ENCODE results near the gene STPG1. TPM values are rescaled to one million over a fixed set of nuclear protein-coding genes. Genes with fewer than 3 reads are reported as not detected.

Gene STPG1
- polyA plus RNA-seq, 2 of the 4 experiments (the other 2 are of a cell fraction), result 4.4 to 9.7 TPM

GRCh38 chr1:24424207-24424606 is 10.6 kb upstream of the STPG1 start:
- TF ChIP-seq MAZ (IDR thresholded peaks at IDR 0.05; ENCODE audit: borderline replicate concordance, low read depth, low read length), result no peak
- 68% methylated on average over 5 of the region's 5 CpGs for WGBS (ENCODE audit: missing lambda C conversion rate)
- no peak for FAIRE-seq

GRCh38 chr1:24421502-24421901 is 7.9 kb upstream of the STPG1 start:
- Histone ChIP-seq H3K4me3 (no peak overlapping the region), H3K9me3 (no peaks in the 10 kb centered on the region), H3K4me1 (peaks cover 13% of the 10 kb centered on the region), H3K27ac (no peak overlapping the region), H3K4me2 (no peak overlapping the region)
- FAIRE-seq (no peak), ATAC-seq (peak; percentile 30 to 55; a peak in 3 of 6 replicates), DNase-seq (ENCODE audit: low read depth in 1 of 2, low spot score in 1 of 2) (no peak)
- WGBS (ENCODE audit: missing lambda C conversion rate), result 87% methylated on average over 2 of the region's 2 CpGs
- POLR2A ChIA-PET, result no interaction called here
- TF ChIP-seq SMC3 (IDR thresholded peaks at IDR 0.05) (no peak), HOXB13 (CRISPR knock-in tag; IDR thresholded peaks at IDR 0.05; ENCODE audit: low read depth) (no peak), NFE2L2 (conservative IDR thresholded peaks at IDR 0.05; ENCODE audit: low read length) (no peak)
- CTCF ChIA-PET, result interaction anchor here (1.8 to 2.0 kb wide), 2 partner anchors 11 to 222 kb away, joined by 4 to 5 read pairs; no protein-coding TSS in a partner anchor

More at GRCh38 chr1:24424207-24424606, 10.6 kb upstream of the STPG1 start:
- ChIA-PET POLR2A (no interaction called here), CTCF (interaction anchor here (1.3 to 2.8 kb wide), 3 partner anchors 9 to 211 kb away, joined by 3 to 15 read pairs (median 6); partner anchors contain the start of gene NIPAL3)
- no peaks in the 10 kb centered on the region for H3K9me3 ChIP-seq
- no peaks in the 10 kb centered on the region; the same call in 2 of the 3 replicates for H3K4me1 ChIP-seq
- no peak for DNase-seq (ENCODE audit: low read depth in 1 of 2, low spot score in 1 of 2)
- H3K27ac ChIP-seq, result no peak overlapping the region
- no peak overlapping the region for H3K4me2 ChIP-seq
- H3K4me3 ChIP-seq, result no peak overlapping the region
- no peak for ATAC-seq

- H3K4me1 ChIP-seq, result peaks cover 17% of the 10 kb centered on the region
- FAIRE-seq (no peak), ATAC-seq (no peak), DNase-seq (ENCODE audit: low read depth in 1 of 2, low spot score in 1 of 2) (no peak)
- CTCF ChIA-PET, result no interaction called here
- POLR2A ChIA-PET, result no interaction called here
- no peak overlapping the region for H3K4me3 ChIP-seq
- no peaks in the 10 kb centered on the region for H3K9me3 ChIP-seq
- no peak overlapping the region for H3K4me2 ChIP-seq
- 84% methylated on average over 4 of the region's 4 CpGs for WGBS (ENCODE audit: missing lambda C conversion rate)
- no peak for TF ChIP-seq RNF2 (IDR thresholded peaks at IDR 0.05; ENCODE audit: borderline replicate concordance, low read depth)
- TF ChIP-seq RAD21 (conservative IDR thresholded peaks at IDR 0.05 in 1 of 2, IDR thresholded peaks at IDR 0.05 in 1 of 2), result no peak
- TF ChIP-seq SMC3 (IDR thresholded peaks at IDR 0.05), result no peak
- no peak for TF ChIP-seq NR3C1 (IDR thresholded peaks at IDR 0.05)
- TF ChIP-seq ZNF302 (CRISPR knock-in tag; IDR thresholded peaks at IDR 0.05), result no peak
- no peak for TF ChIP-seq KDM1A (IDR thresholded peaks at IDR 0.05; ENCODE audit: low read depth)
- no peak for TF ChIP-seq MYC (IDR thresholded peaks at IDR 0.05; ENCODE audit: borderline replicate concordance, low read length)
- no peak for TF ChIP-seq RARB (CRISPR knock-in tag; IDR thresholded peaks at IDR 0.05)
- TF ChIP-seq EHMT2 (IDR thresholded peaks at IDR 0.05; ENCODE audit: low read depth), result no peak
- no peak for TF ChIP-seq CBX2 (IDR thresholded peaks at IDR 0.05; ENCODE audit: borderline replicate concordance, low read depth)
- H3K27ac ChIP-seq, result no peak overlapping the region
Observed at GRCh38 chr1:24420547-24420946, 7.0 kb upstream of the STPG1 start.

GRCh38 chr1:24418898-24419628 is 5.5 kb upstream of the STPG1 start:
- ATAC-seq, result no peak
- Histone ChIP-seq H3K4me1 (peaks cover 25% of the 10 kb centered on the region), H3K27ac (no peak overlapping the region; a peak in 1 of 6 replicates), H3K4me2 (no peak overlapping the region), H3K4me3 (no peak overlapping the region), H3K9me3 (no peaks in the 10 kb centered on the region)
- WGBS (ENCODE audit: missing lambda C conversion rate), result 84% methylated on average over 12 of the region's 14 CpGs
- peak in 1 of 2 experiments; percentile 16 for DNase-seq (ENCODE audit: low read depth in 1 of 2, low spot score in 1 of 2)
- no peak for FAIRE-seq
- CTCF ChIA-PET, result interaction anchor here (0.6 to 3.8 kb wide), 3 partner anchors 28 to 215 kb away, joined by 3 to 12 read pairs (median 3); no protein-coding TSS in a partner anchor
- POLR2A ChIA-PET, result no interaction called here
- TF ChIP-seq HMGXB4 (CRISPR knock-in tag; IDR thresholded peaks at IDR 0.05; ENCODE audit: borderline replicate concordance), result no peak
- TF ChIP-seq ZSCAN20 (CRISPR knock-in tag; IDR thresholded peaks at IDR 0.05), result no peak
- no peak for TF ChIP-seq MAX (IDR thresholded peaks at IDR 0.05)
- TF ChIP-seq PHF8 (IDR thresholded peaks at IDR 0.05; ENCODE audit: borderline replicate concordance, low read depth), result no peak
- TF ChIP-seq ATOH8 (CRISPR knock-in tag; IDR thresholded peaks at IDR 0.05; ENCODE audit: low read depth), result no peak
- TF ChIP-seq SREBF2 (IDR thresholded peaks at IDR 0.05), result no peak
- no peak for TF ChIP-seq HOXB5 (CRISPR knock-in tag; IDR thresholded peaks at IDR 0.05)
- TF ChIP-seq PBX3 (IDR thresholded peaks at IDR 0.05), result no peak
- no peak for TF ChIP-seq NR3C1 (IDR thresholded peaks at IDR 0.05)
- TF ChIP-seq FOXS1 (CRISPR knock-in tag; IDR thresholded peaks at IDR 0.05), result no peak
- TF ChIP-seq USF2 (IDR thresholded peaks at IDR 0.05), result no peak
- TF ChIP-seq FOSB (CRISPR knock-in tag; IDR thresholded peaks at IDR 0.05), result no peak
- TF ChIP-seq HEYL (CRISPR knock-in tag; IDR thresholded peaks at IDR 0.05), result no peak

Measured in A549 (cell line).